ENCODE results near the gene OR1D5. TPM values are rescaled to one million over a fixed set of nuclear protein-coding genes. Genes with fewer than 3 reads are reported as not detected.
A peak's percentile ranks its signal among the peaks of the same experiment; 100 is the strongest.

Gene OR1D5
- total RNA-seq, 2 donors from 2014 or later: not detected

DNA sequence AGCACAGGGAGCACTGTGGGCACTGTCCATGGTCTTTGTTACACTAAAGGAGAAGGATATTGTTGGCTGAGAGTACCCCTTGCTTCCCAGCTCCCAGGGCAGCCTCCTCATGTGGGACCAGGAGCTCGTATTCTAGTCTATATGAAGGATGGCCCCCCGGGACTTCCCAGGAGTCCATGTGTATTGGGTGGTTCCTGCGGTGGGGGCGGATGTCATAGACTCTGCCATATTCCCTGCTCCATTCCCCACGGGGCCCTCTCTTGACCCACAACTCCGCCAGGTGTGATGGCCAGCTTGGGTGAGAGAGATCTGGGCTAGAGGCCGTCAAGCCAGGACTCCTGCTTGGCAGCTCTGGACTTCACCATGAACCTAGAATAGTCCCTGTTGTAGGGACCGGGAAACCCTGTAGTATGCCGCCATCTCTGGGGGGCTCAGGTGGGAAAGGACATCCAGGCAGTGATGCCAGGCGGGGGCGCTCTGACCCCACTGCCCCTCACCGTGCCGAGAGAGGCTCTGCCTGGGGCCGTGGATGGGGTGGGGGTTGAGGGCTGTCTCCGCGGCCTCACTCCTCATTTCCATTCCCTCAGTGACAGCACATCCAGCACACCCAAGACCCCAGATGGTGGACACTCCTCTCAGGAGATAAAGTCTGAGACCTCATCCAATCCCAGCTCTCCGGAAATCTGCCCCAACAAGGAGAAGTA, 37.8 kb downstream of the OR1D5 start:
- Mint-ChIP-seq H3K4me3 (no peak overlapping the region), H3K27me3 (no peaks in the 10 kb centered on the region), H3K4me1 (no peaks in the 10 kb centered on the region), H3K27ac (no peak overlapping the region), H3K36me3 (ENCODE audit: low read depth) (peaks cover 58% of the 10 kb centered on the region), H3K9me3 (peaks cover 4% of the 10 kb centered on the region)
- ATAC-seq (replicated peaks): no peak

DNA sequence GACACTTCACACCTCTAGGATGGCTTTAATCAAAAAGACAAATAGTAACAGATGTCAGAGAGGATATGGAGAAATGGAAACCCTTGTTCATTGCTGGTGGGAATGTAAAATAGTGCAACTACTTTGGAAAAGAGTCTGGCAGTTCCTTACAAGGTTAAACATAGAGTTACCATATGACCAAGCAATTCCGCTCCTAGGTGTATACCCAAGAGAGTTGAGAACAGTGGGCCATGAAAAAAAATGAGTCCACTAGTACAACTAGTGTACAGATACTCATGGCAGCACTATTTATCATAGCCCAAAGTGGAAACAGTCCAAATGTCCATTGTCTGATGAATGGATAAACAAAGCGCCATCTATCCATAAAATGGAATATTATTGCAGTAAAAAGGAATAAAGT, 39.1 kb downstream of the OR1D5 start:
- Mint-ChIP-seq H3K4me3 (no peak overlapping the region), H3K9me3 (peaks cover 4% of the 10 kb centered on the region), H3K4me1 (no peaks in the 10 kb centered on the region), H3K27me3 (no peaks in the 10 kb centered on the region), H3K27ac (peak overlapping the region; percentile 1), H3K36me3 (ENCODE audit: low read depth) (peaks cover 64% of the 10 kb centered on the region)
- ATAC-seq (replicated peaks): no peak

DNA sequence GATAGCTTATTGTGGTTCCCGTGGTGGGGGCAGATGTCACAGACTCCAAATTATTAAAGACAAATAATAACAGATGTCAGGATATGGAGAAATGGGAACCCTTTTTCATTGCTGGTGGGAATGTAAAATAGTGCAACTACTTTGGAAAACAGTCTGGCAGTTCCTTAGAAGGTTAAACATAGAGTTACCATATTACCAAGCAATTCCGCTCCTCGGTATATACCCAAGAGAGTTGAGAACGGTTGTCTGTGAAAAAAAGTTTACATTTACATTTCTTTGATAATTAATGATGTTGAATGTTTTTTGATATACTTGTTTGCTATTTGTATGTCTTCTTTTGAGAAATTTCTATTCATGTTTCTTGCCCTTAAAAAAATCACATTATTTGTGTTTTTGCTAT, 41.2 kb downstream of the OR1D5 start:
- Mint-ChIP-seq H3K27ac (no peak overlapping the region), H3K4me1 (no peaks in the 10 kb centered on the region), H3K9me3 (peaks cover 4% of the 10 kb centered on the region), H3K36me3 (ENCODE audit: low read depth) (peaks cover 43% of the 10 kb centered on the region), H3K27me3 (no peaks in the 10 kb centered on the region), H3K4me3 (no peak overlapping the region)
- ATAC-seq (replicated peaks): no peak

DNA sequence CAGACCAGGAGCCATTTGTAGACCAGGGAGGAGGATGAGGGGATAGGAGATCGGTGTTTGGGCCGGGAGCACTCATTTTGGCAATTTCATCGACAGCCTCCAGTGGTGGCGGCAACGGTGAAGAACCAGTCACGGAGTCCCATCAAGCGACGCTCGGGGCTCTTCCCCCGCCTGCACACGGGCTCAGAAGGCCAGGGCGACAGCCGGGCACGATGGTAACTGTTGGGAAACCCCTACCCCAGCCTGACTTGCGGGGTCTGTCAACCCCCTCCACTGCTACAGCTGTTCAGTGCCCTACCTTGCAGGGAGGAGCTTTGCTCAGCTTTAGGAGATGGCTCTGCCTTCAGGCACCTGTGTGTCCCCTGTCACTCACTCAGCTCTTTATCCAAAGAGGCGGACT, 43.0 kb downstream of the OR1D5 start:
- Mint-ChIP-seq H3K27me3 (no peaks in the 10 kb centered on the region), H3K9me3 (peaks cover 4% of the 10 kb centered on the region), H3K36me3 (ENCODE audit: low read depth) (peaks cover 43% of the 10 kb centered on the region), H3K27ac (no peak overlapping the region), H3K4me1 (no peaks in the 10 kb centered on the region), H3K4me3 (no peak overlapping the region)
- no peak for ATAC-seq (replicated peaks)

DNA sequence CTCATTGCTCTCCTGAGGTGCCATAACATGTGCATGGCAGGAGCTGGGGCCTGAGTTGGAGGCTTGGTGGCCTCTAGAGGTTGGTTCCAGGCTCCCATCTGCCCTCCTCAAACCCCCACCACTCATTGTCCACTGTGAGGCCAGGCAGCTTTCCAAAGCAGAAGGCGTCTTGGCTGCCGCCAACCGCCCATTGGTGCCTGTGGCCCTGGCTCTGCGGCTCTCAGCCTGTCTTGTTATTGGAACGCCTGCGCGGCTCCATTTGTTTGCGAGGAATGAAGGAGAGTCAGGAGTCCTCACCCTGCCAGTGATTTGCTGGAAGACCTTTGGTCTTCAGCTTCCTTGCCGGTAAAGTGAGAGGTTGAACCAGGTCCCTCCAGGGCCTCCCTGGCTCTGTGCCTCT, 43.6 kb downstream of the OR1D5 start:
- no peak for ATAC-seq (replicated peaks)
- no peaks in the 10 kb centered on the region for H3K4me1 Mint-ChIP-seq

DNA sequence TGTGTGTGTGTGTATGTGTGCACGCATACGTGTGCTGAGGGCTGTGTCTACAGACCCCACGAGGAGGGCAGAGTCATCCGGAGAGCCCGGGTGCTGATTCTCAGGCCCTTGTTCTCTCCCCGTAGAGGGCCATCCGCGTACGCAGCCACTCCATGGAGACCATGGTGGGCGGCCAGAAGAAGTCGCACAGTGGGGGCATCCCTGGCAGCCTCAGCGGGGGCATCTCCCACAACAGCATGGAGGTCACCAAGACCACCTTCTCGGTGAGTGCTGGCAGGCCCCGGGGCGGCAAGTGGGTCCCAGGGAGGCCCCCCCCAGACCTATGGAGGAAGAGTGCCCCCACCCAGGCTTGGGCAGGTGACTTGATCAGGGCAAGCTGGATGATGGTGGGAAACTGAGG, 45.5 kb downstream of the OR1D5 start:
- peaks cover under 1% of the 10 kb centered on the region for H3K9me3 Mint-ChIP-seq
- peaks cover 50% of the 10 kb centered on the region for H3K36me3 Mint-ChIP-seq (ENCODE audit: low read depth)
- H3K4me1 Mint-ChIP-seq: no peaks in the 10 kb centered on the region
- H3K27me3 Mint-ChIP-seq: no peaks in the 10 kb centered on the region
- H3K27ac Mint-ChIP-seq: no peak overlapping the region
- no peak overlapping the region for H3K4me3 Mint-ChIP-seq
- no peak for ATAC-seq (replicated peaks)

More for the DNA sequence above, 43.6 kb downstream of the OR1D5 start:
- Mint-ChIP-seq H3K4me3 (no peak overlapping the region), H3K9me3 (peaks cover 4% of the 10 kb centered on the region), H3K36me3 (ENCODE audit: low read depth) (peaks cover 47% of the 10 kb centered on the region), H3K27ac (no peak overlapping the region), H3K27me3 (no peaks in the 10 kb centered on the region)

DNA sequence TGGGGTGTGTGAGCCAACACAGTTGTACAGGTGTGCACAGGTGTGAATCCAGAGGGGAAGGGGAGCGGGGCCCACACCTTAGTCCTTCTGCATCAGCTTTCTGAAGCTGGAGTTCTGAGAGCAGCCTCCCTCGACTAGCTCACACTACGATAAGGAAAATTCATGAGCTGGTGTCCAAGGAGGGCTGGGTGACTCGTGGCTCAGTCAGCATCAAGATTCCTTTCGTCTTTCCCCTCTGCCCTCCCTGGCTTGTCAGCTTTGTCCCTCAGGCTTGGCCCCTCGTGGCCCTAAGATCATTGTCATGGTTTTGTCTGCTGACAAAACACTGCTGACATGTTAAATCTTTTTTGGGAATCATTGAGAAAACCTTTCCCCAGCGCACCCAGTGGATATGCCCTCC, 47.5 kb downstream of the OR1D5 start:
- Mint-ChIP-seq H3K9me3 (no peaks in the 10 kb centered on the region), H3K27ac (no peak overlapping the region), H3K4me3 (no peak overlapping the region), H3K27me3 (no peaks in the 10 kb centered on the region), H3K4me1 (no peaks in the 10 kb centered on the region), H3K36me3 (ENCODE audit: low read depth) (peaks cover 30% of the 10 kb centered on the region)
- no peak for ATAC-seq (replicated peaks)

DNA sequence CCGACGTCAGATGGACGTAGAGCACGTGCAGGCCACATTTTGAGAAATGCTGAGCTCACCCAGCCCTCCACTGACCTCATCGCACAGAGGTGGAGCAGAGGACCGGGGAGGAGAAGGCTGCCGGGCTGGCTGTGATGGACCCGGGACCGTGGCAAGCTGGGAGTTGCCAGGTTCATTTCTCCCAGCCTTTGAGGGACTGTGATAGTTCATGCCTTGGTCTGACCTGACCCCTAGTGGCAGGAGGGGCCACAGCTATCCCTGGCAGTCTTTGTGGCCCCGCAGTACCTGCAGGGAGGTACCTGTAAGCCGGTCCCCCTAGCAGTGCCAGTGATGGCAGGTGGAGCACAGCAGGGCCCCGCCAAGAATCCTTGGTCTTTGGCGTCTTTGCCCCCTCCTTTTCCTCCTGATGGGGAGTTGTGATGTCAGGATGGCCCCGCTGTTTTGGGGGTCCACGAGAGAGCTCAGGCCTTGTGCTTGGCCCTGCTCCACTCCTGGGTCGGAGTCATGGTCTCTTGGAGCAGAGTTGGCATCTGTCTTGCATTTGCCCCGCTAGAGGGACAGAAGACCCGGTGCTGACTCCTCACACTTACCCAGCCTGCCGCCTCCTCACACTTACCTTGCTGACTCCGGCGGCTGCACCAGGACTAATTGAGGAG, 50.4 kb downstream of the OR1D5 start:
- H3K27me3 Mint-ChIP-seq: no peaks in the 10 kb centered on the region
- H3K36me3 Mint-ChIP-seq (ENCODE audit: low read depth): peaks cover 35% of the 10 kb centered on the region
- no peak overlapping the region for H3K4me3 Mint-ChIP-seq
- H3K27ac Mint-ChIP-seq: no peak overlapping the region
- ATAC-seq (replicated peaks): peak; percentile 82
- H3K4me1 Mint-ChIP-seq: no peaks in the 10 kb centered on the region
- H3K9me3 Mint-ChIP-seq: no peaks in the 10 kb centered on the region

Other genes with a start within 250 kb of the OR1D5 start
- not detected for gene OR1D2, start 40.8 kb upstream of the OR1D5 start, total RNA-seq
- gene OR1G1, start 63.9 kb upstream of the OR1D5 start, total RNA-seq: not detected
- not detected for gene OR1A2, start 133.9 kb upstream of the OR1D5 start, total RNA-seq
- gene OR1A1, start 144.1 kb upstream of the OR1D5 start, total RNA-seq: not detected
- under 1 TPM in 1 of 2 donors, not detected in 1; 0.35 TPM for gene OR3A1, start 234.8 kb upstream of the OR1D5 start, total RNA-seq

Measured in activated T-helper 17 cell treated with anti-CD3 and anti-CD28 coated beads, Interleukin-2, amount 50 U/mL, for 72 hours (primary cell).